ENCODE measurements around the gene JUP.

Gene JUP

GRCh38 chr17:41810659-41811548 lies 24.4 kb upstream of the JUP start:
- DNase-seq (ENCODE audit: low read depth in 2 of 2): no peak

GRCh38 chr17:41806685-41807445 lies 20.4 kb upstream of the JUP start:
- DNase-seq (ENCODE audit: low read depth in 2 of 2): no peak

GRCh38 chr17:41803049-41804020 lies 16.8 kb upstream of the JUP start:
- no peak for DNase-seq (ENCODE audit: low read depth in 2 of 2)

- DNase-seq (ENCODE audit: low read depth in 2 of 2): peak; percentile 42 to 54
Measured at GRCh38 chr17:41801374-41802271, 15.1 kb upstream of the JUP start.

GRCh38 chr17:41800601-41801373 lies 14.3 kb upstream of the JUP start:
- DNase-seq (ENCODE audit: low read depth in 2 of 2): no peak

GRCh38 chr17:41799366-41799765 lies 12.9 kb upstream of the JUP start:
- no peak for DNase-seq (ENCODE audit: low read depth in 2 of 2)

- no peak for DNase-seq (ENCODE audit: low read depth in 2 of 2)
Measured at GRCh38 chr17:41797377-41797776, 10.9 kb upstream of the JUP start.

DNA sequence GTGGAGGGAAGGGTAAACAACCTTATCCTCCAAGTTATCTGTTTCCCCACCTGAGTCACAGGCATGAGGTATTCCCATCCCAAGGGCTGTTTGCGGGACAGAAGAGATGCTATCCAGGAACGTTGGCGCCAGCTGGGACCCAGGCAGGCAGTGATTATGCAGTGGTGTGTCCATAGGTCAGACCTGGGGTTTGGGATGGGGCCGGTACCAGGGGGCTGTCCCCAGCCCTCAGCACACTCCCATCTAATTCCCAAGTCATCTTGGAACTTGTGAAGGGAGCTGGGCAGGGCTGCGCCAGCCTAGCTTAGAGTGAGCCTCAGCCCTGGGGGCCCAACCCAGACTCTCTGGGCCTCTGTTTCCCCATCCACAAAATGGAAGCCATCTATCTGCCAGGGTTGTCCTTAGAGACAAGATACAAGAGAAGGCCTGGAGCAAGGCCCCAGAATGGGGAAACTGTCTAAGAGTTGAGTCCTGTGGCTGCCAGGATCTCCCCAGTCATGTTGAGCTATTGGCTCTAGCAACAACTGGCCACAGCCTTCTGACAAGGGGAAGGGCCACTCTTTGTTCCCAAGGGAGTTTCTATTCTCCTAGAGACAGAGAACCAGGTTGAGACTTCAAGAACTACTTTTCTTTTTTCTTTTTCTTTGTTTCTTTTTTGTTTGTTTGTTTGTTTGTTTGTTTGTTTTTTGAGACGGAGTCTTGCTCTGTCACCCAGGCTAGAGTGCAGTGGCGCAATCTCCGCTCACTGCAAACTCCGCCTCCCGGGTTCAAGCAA lies 9.8 kb upstream of the JUP start:
- no peak for DNase-seq (ENCODE audit: low read depth in 2 of 2)

DNA sequence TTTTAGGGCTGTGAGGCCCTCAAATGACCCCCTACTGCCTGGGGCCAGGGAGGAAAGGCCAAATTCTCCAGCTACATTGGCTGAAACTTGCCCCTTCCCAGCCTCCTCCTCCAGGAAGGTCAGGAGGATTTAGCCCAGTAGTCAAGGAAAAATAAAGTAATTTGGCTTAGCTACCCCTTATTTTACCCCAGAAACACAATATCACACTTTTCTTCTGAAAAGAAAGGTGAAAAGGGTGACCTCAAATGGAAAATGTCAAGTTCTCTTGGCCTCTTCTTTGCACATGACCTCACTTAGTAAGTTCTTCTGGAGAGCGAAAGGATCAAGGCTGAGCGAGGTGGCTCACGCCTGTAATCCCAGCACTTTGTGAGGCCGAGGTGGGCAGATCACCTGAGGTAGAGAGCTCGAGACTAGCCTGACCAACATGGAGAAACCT lies 8.0 kb upstream of the JUP start:
- DNase-seq (ENCODE audit: low read depth in 2 of 2): no peak

DNA sequence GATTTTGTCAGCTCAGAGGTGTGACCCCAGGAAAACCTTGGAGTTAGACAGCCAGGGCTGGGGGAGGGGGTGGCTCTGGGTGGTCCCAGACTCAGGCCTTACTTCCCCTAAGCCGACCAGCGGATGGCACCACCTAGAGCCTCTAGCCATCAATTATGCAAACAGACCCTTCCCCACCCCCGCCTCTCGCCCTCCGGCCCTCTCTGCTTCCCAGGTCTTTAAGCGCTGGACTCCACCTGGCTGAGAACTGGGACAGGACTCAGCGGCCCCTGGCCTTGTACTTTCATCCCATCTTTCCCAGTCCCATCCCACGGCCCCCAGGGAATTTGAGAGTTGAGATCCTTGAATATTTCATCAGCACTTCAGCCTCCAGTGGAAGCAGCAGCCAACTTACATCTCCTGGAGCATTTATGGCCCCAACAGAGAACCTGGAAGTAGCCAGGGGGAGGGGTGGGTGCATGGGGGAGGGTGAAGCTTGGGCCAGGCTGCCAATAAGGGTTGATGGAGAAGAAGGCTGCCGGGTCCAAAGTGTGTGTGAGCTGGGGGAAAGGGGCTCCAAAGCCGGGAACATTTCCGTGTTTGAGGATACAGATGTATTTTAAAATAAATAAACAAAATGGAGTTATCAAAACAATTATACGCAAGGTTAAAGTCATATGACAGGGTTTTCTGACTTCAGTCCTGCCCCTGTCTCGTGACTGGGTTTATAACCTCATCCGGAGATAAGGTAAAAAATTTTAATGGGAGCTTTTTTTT lies 7.5 kb upstream of the JUP start:
- no peak for DNase-seq (ENCODE audit: low read depth in 2 of 2)

DNA sequence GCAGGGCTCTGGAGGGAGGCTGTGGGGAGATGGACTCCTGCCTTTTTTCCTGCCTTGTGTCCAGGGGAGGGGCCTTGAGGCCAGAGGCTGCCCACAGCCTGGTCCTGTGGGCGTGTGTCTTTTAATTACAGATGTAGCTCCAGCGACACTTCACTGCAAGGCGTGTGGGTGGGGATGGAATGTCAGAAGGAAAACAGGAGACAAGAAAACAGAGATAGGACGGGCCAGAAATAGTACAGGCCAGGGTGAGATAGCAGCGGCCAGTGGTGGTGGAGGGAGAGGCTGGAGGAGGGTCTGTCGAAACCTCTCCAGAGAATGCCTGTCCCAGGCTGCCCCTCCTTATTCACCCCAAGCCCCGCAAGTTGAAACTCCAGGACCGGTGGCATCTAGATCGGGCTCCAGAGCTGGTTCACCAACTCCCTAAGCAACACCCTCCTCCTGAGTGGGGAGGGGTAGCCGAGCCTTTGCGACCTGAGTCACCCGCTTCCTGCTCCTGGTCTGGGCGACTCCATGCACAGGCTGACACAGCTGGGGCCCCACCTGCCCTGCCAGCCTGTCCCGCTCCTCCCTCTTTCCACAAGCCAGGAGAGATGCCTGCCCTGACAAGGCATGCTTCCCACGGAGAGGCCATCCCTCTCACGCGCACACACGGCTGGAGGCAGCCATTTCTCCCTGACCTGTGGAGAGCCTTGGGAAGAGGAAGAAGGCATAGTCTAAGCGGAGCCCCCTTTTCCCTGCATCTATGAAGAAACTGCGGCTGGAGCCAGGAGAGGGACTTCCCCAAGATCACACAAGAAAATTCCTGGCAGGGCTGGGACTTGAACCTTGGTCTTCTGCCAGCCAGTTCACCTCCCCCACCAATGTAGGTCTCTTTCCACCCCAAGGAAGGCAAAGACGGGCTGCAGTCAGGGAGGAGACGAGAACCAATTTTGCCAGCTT lies 6.6 kb upstream of the JUP start:
- DNase-seq (ENCODE audit: low read depth in 2 of 2): no peak

GRCh38 chr17:41787021-41787418 lies 509 bp upstream of the JUP start:
- no peak for DNase-seq (ENCODE audit: low read depth in 2 of 2)

DNA sequence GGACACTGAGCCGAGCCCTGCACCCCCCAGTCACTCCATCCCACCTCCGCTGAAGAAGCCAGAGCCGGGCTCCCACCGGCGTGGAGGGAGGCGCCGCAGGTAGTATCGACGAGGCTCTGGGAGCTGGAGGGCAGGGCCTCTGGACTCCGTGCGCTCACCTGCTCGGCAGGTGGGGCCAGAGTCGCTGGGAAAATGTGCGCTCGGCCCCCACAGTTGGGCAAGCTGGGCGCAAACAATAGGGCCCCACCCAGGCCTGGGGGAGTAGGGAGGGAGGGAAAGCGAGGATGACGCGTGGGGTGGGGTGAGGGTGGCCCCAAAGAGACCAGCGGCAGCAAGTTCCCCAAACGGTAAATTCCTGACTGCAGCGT lies 668 bp downstream of the JUP start:
- DNase-seq (ENCODE audit: low read depth in 2 of 2): no peak

- no peak for DNase-seq (ENCODE audit: low read depth in 2 of 2)
Measured at GRCh38 chr17:41785091-41785858, 1.2 kb downstream of the JUP start.

DNA sequence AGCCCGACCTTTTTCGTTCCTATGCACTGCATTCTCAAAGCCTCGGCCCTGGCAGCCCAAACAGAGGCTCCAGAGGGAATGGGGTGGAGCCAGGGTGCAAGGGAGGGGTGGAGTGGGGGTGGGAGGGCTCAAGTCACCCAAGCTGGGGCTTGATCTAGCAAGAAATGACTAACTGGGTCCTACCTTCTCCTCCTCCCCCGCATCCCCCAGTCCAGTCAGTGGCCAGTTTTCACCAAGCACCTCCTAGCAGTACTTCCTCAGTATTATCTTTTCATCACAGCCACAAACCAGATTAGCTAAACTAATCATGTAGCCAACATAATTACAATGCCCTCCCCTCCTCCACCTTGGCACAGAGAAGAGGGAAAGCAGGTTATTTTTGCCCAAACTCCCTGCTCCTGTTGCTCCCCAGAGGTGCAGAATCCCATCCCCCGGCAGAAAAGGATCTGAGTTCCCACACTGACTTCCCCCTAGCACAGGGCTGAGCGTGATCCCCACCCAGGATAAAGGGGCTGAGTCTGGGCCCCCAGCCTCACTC lies 2.2 kb downstream of the JUP start:
- DNase-seq (ENCODE audit: low read depth in 2 of 2): no peak

DNA sequence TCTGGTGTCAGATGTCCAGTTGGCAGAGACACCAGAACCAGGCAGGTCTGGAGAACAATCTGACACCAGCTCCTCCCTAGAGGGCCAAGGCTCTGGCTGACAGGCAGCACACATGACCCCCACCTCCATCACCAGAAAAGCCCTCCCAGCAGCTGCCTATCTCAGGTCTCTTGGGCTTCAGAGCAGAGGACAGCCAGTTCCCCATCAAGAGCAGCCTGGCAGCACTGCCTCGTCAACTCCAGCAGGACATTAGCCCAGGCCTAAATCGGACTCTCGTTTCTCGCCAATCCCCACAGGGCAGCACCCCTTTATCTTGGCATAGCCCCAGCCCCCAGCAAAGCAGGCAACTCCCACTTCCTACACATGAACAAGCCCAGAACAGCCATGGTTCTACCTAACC lies 4.4 kb downstream of the JUP start:
- DNase-seq (ENCODE audit: low read depth in 2 of 2): no peak
